ENCODE results near the gene DNAH8.
A peak's percentile ranks its signal among the peaks of the same experiment; 100 is the strongest.

Gene DNAH8

GRCh38 chr6:38944655-38945279, 229.7 kb downstream of the DNAH8 start:
- CTCF ChIA-PET = no interaction called here
- TF ChIP-seq, protein P1, sequence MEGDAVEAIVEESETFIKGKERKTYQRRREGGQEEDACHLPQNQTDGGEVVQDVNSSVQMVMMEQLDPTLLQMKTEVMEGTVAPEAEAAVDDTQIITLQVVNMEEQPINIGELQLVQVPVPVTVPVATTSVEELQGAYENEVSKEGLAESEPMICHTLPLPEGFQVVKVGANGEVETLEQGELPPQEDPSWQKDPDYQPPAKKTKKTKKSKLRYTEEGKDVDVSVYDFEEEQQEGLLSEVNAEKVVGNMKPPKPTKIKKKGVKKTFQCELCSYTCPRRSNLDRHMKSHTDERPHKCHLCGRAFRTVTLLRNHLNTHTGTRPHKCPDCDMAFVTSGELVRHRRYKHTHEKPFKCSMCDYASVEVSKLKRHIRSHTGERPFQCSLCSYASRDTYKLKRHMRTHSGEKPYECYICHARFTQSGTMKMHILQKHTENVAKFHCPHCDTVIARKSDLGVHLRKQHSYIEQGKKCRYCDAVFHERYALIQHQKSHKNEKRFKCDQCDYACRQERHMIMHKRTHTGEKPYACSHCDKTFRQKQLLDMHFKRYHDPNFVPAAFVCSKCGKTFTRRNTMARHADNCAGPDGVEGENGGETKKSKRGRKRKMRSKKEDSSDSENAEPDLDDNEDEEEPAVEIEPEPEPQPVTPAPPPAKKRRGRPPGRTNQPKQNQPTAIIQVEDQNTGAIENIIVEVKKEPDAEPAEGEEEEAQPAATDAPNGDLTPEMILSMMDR (IDR thresholded peaks at IDR 0.05; ENCODE audit: control extremely low read depth, extremely low read depth, low read depth, missing control alignments) = no peak
- POLR2A ChIA-PET = no interaction called here
- DNase-seq (ENCODE audit: extremely low spot score) = no peak

DNA sequence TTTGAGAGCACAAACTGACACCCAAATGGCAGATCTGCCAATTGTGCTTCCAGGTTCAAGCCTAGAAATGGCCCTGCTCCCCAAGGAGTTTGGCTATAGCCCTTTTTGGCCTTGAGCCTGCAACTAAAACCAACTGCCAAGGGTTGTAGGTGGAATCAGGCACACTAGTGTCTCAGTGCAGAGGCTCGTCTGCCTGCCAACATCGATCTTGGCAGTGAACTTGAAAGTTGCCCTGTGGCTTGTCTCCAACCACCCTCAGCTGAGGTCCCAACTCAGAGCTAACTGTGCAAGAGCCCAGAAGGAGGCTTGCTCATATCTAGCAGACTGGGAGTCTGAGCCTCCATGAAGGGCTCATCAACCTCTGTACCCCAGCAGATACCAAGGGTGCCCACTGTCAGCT, 240.8 kb downstream of the DNAH8 start:
- DNase-seq (ENCODE audit: extremely low spot score) = no peak
- TF ChIP-seq, protein P1 (IDR thresholded peaks at IDR 0.05; ENCODE audit: control extremely low read depth, extremely low read depth, low read depth, missing control alignments) = no peak
- POLR2A ChIA-PET = no interaction called here
- CTCF ChIA-PET = no interaction called here

DNA sequence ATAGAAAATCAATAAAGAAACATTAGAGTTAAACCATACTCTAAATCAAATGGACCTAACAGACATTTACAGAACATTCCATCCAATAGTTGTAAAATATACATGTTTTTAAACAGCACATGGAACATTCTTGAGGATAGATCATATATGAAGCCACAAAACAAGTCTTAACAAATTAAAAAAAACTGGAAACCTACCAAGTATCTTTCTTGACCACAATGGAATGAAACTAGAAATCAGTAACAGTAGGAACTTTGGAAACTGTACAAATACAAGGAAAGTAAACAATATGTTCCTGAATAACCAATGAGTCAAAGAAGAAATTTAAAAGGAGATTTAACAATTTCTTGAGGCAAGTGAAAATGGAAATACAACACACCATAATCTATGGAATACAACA, 242.3 kb downstream of the DNAH8 start:
- POLR2A ChIA-PET = no interaction called here
- no peak for DNase-seq (ENCODE audit: extremely low spot score)

DNA sequence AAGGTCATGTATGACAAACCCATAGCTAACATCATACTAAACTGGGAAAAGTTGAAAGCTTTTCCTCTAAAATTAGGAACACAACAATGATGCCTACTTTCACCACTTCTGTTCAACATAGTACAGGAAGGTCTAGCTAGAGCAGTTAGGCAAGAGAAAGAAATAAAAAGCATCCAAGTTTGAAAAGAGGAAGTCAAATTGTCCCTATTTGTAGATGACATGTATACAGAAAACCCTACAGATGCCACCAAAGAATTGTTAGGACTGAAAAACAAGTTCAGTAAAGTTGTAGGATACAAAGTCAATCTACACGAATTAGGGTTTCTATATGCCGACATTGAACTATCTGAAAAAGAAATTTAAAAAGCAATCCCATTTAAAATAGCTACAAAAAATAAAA, 244.0 kb downstream of the DNAH8 start:
- CTCF ChIA-PET = interaction anchor here (1.2 kb wide), 1 partner anchor 17 kb away, joined by 5 read pairs; no protein-coding TSS in a partner anchor
- TF ChIP-seq, protein P1 (IDR thresholded peaks at IDR 0.05; ENCODE audit: control extremely low read depth, extremely low read depth, low read depth, missing control alignments) = no peak
- POLR2A ChIA-PET = no interaction called here
- DNase-seq (ENCODE audit: extremely low spot score) = no peak

More for the DNA sequence above, 242.3 kb downstream of the DNAH8 start:
- TF ChIP-seq, protein P1 (IDR thresholded peaks at IDR 0.05; ENCODE audit: control extremely low read depth, extremely low read depth, low read depth, missing control alignments) = no peak
- CTCF ChIA-PET = no interaction called here

DNA sequence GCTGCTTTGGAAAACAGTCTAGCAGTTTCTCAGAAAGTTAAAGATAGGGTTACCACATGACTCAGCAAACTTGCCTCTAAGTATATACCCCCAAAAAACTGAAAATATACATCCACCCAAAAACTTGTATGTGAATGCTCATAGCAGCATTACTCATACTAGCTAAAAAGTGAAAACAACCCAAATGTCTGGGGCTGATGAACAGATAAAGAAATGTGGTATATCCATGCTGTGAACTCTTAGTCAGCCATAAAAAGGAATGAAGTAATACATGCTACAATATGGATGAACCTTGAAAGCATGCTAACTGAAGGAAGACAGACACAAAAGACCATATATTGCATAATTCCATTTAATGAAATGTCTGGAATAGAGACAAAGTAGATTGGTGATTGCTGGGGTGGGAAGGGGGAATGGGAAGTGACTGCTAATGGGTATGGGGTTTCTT, 253.6 kb downstream of the DNAH8 start:
- CTCF ChIA-PET = no interaction called here
- POLR2A ChIA-PET = no interaction called here
- no peak for DNase-seq (ENCODE audit: extremely low spot score)
- TF ChIP-seq, protein P1 (IDR thresholded peaks at IDR 0.05; ENCODE audit: control extremely low read depth, extremely low read depth, low read depth, missing control alignments) = no peak

GRCh38 chr6:38973178-38974057, 258.3 kb downstream of the DNAH8 start:
- ChIA-PET CTCF (interaction anchor here (0.6 to 2.8 kb wide), 9 partner anchors 12 to 337 kb away, joined by 3 to 11 read pairs (median 4); no protein-coding TSS in a partner anchor), POLR2A (no interaction called here)

More at GRCh38 chr6:38973178-38974057, 258.3 kb downstream of the DNAH8 start:
- TF ChIP-seq, protein P1 (IDR thresholded peaks at IDR 0.05; ENCODE audit: control extremely low read depth, extremely low read depth, low read depth, missing control alignments) = peak; percentile 53
- DNase-seq (ENCODE audit: extremely low spot score) = peak; percentile 34

Data from GM10248 (cell line).